Glutamatergic neuron (in vitro differentiated cells): Measurements from ENCODE around the gene CACFD1. TPM values are rescaled to one million over a fixed set of nuclear protein-coding genes. Genes with fewer than 3 reads are reported as not detected.

Experiments used
- DNase-seq: peaks from one replicate; pipeline ENCODE4 v3.0.0; 2022
- H3K27ac Mint-ChIP-seq: one replicate; pipeline ENCODE4 v1.8.0; 2020; ENCODE audit warnings: mild to moderate bottlenecking, mixed read lengths, inconsistent platforms; ENCODE audit not compliant: unreplicated experiment
- H3K27me3 Mint-ChIP-seq: one replicate; pipeline ENCODE4 v1.8.0; 2020; ENCODE audit warnings: mild to moderate bottlenecking, moderate library complexity, mixed read lengths, inconsistent platforms; ENCODE audit not compliant: unreplicated experiment
- H3K36me3 Mint-ChIP-seq: one replicate; pipeline ENCODE4 v1.8.0; 2020; ENCODE audit warnings: mild to moderate bottlenecking, mixed read lengths, inconsistent platforms; ENCODE audit not compliant: unreplicated experiment
- H3K4me1 Mint-ChIP-seq: one replicate; pipeline ENCODE4 v1.8.0; 2020; ENCODE audit warnings: mild to moderate bottlenecking, low read depth, mixed read lengths, inconsistent platforms; ENCODE audit not compliant: unreplicated experiment
- H3K4me3 Mint-ChIP-seq: one replicate; pipeline ENCODE4 v1.8.0; 2020; ENCODE audit warnings: mild to moderate bottlenecking, mixed read lengths, inconsistent platforms; ENCODE audit not compliant: unreplicated experiment
- H3K9me3 Mint-ChIP-seq: one replicate; pipeline ENCODE4 v1.8.0; 2020; ENCODE audit warnings: mild to moderate bottlenecking, moderate library complexity, mixed read lengths, inconsistent platforms; ENCODE audit not compliant: unreplicated experiment
- CTCF ChIP-seq: fragments of 200-600 bp; sonication (generic); IDR thresholded peaks from one replicate; pipeline ENCODE4 v1.5.0; 2021; ENCODE audit not compliant: partially characterized antibody, unreplicated experiment
- total RNA-seq: library from RNA; stranded (reverse); fragmentation: NEBNext Ultra II Directional; extraction: Animal tissue kit (Norgen Biotek cat#: 25700); gene quantifications from one replicate; pipeline ENCODE4 v1.2.1, GENCODE V29; 2021; ENCODE audit not compliant: unreplicated experiment

CACFD1 gene
- total RNA-seq, 1 donor from 2014 or later: 45.4 TPM

- no peak for DNase-seq
- peaks cover 7% of the 10 kb centered on the region for H3K9me3 Mint-ChIP-seq
- no peaks in the 10 kb centered on the region for H3K36me3 Mint-ChIP-seq
- no peak for TF ChIP-seq CTCF
- H3K4me1 Mint-ChIP-seq: peaks cover 11% of the 10 kb centered on the region
- peak overlapping the region; percentile 91 for H3K4me3 Mint-ChIP-seq
- H3K27ac Mint-ChIP-seq: peak overlapping the region; percentile 73
- H3K27me3 Mint-ChIP-seq: no peaks in the 10 kb centered on the region
These were observed 17.7 kb downstream of the CACFD1 start for GRCh38 chr9:133477461-133477860.

- peak overlapping the region; percentile 91 for H3K4me3 Mint-ChIP-seq
- H3K36me3 Mint-ChIP-seq: no peaks in the 10 kb centered on the region
- TF ChIP-seq CTCF: no peak
- peaks cover 12% of the 10 kb centered on the region for H3K4me1 Mint-ChIP-seq
- H3K27me3 Mint-ChIP-seq: peaks cover 3% of the 10 kb centered on the region
- H3K27ac Mint-ChIP-seq: peak overlapping the region; percentile 82
- H3K9me3 Mint-ChIP-seq: peaks cover 7% of the 10 kb centered on the region
- DNase-seq: peak; percentile 79
These were observed 18.4 kb downstream of the CACFD1 start for GRCh38 chr9:133477992-133478850.

- H3K36me3 Mint-ChIP-seq: no peaks in the 10 kb centered on the region
- peak within 1 kb of the TSS; percentile 91 for H3K4me3 Mint-ChIP-seq
- H3K27me3 Mint-ChIP-seq: peaks cover 3% of the 10 kb centered on the region
- peak within 1 kb of the TSS; percentile 82 for H3K27ac Mint-ChIP-seq
- H3K9me3 Mint-ChIP-seq: peaks cover 7% of the 10 kb centered on the region
- no peak for TF ChIP-seq CTCF
- peak; percentile 96 for DNase-seq
- peaks cover 12% of the 10 kb centered on the region for H3K4me1 Mint-ChIP-seq
These were observed 19.3 kb downstream of the CACFD1 start, which contains the start of gene SLC2A6 for GRCh38 chr9:133478851-133479711. SLC2A6 (minus strand) TSS chr9:133479099; CDS start chr9:133479059, 40 bp downstream.

- Mint-ChIP-seq H3K27me3 (peaks cover 5% of the 10 kb centered on the region), H3K9me3 (peaks cover 2% of the 10 kb centered on the region), H3K36me3 (no peaks in the 10 kb centered on the region), H3K27ac (no peak overlapping the region), H3K4me1 (peaks cover 9% of the 10 kb centered on the region), H3K4me3 (no peak overlapping the region)
- DNase-seq: peak; percentile 7
- no peak for TF ChIP-seq CTCF
These were observed 23.8 kb downstream of the CACFD1 start for GRCh38 chr9:133483611-133484010.
